Spleen (tissue), 10 donors: ENCODE measurements around the gene C14orf180. TPM values are rescaled to one million over a fixed set of nuclear protein-coding genes. Genes with fewer than 3 reads are reported as not detected.

ENCODE experiments used
- polyA plus RNA-seq, 3 donors: library from polyadenylated mRNA; stranded (reverse); fragments of 200-250 nt; gene quantifications; one replicate each; pipeline ENCODE4 v1.2.1, GENCODE V29; 2013
- total RNA-seq, 7 donors: library from RNA; depleted of rRNA in 3 of 7; stranded (reverse); fragments of >200 nt in 3 of 7; fragmentation: NEBNext Ultra II Directional in 4 of 7; extraction: Animal tissue kit (Norgen Biotek cat#: 25700) in 4 of 7; gene quantifications; one replicate each; pipeline versions ENCODE4 v1.1.0 to v1.2.1, GENCODE V29; 2016 to 2021
- donor health status: healthy with polysubstance abuse.
- donor health status: DM: no; HTN: no; CAD: no; lungs with moderate emphysema.
- donor health status: DM: no; HTN: no; CAD: no.
- donor health status: Bipolar disorder and iron deficiency.
- donor health status: healthy.
- donor health status: DM: no; HTN: no; CAD: no.
- donor health status: DM: yes; HTN: yes; CAD: no.

The C14orf180 gene
- total and polyA plus RNA-seq, 10 donors, result 0.17 to 0.70 (median 0.28) TPM; not detected in 5

Other genes starting within 250 kb of the C14orf180 start
- not detected for gene TMEM179, start 25.0 kb downstream of the C14orf180 start, total RNA-seq
- gene TMEM179, start 25.0 kb downstream of the C14orf180 start, polyA plus RNA-seq, result under 1 TPM in 1 of 3 donors, not detected in 2; 0.08 TPM
- gene INF2, start 109.9 kb downstream of the C14orf180 start, total RNA-seq, result 100 to 1,000 TPM in 3 of 7 donors, 10 to 100 TPM in 4; 66.9 to 110 (median 96.4) TPM
- gene INF2, start 109.9 kb downstream of the C14orf180 start, polyA plus RNA-seq, result 100 to 1,000 TPM in 2 of 3 donors, 10 to 100 TPM in 1; 56.6 to 120 (median 102) TPM
- 10 to 100 TPM in 1 of 7 donors, 1 to 10 TPM in 6; 2.7 to 11.7 (median 8.3) TPM for gene ADSS1, start 144.5 kb downstream of the C14orf180 start, total RNA-seq
- gene ADSS1, start 144.5 kb downstream of the C14orf180 start, polyA plus RNA-seq, result 1 to 10 TPM; 3.0 to 3.7 (median 3.2) TPM
- gene SIVA1, start 173.4 kb downstream of the C14orf180 start, total RNA-seq, result 100 to 1,000 TPM in 3 of 7 donors, 10 to 100 TPM in 4; 56.7 to 198 (median 76.4) TPM
- 100 to 1,000 TPM; 119 to 226 (median 184) TPM for gene SIVA1, start 173.4 kb downstream of the C14orf180 start, polyA plus RNA-seq
- 100 to 1,000 TPM; 107 to 184 (median 141) TPM for gene AKT1, start 216.0 kb downstream of the C14orf180 start, total RNA-seq
- gene AKT1, start 216.0 kb downstream of the C14orf180 start, polyA plus RNA-seq, result 100 to 1,000 TPM in 1 of 3 donors, 10 to 100 TPM in 2; 56.2 to 114 (median 61.6) TPM
- 10 to 100 TPM in 1 of 7 donors, 1 to 10 TPM in 6; 4.2 to 11.5 (median 7.9) TPM for gene ZBTB42, start 221.3 kb downstream of the C14orf180 start, total RNA-seq
- 1 to 10 TPM in 2 of 3 donors, under 1 TPM in 1; 0.74 to 2.9 (median 1.1) TPM for gene ZBTB42, start 221.3 kb downstream of the C14orf180 start, polyA plus RNA-seq